D721Med (cell line): ENCODE measurements around the gene HYAL2.
"Not testable (repeated sequence)": the region's sequence is repeated elsewhere in the genome, so short reads cannot be mapped to it uniquely, and the experiment has no call there.

Experiments
- DNase-seq: peaks from one replicate; pipeline ENCODE4 v3.0.0; 2011; ENCODE audit warnings: low spot score; ENCODE audit not compliant: insufficient read length
- FAIRE-seq: peaks from 2 replicates; lab custom pipeline; 2011; peaks lifted over from hg19 to GRCh38; lab: Jason Lieb, UNC
- TF ChIP-seq, protein P1 (sequence below): IDR thresholded peaks from 2 replicates; pipeline ENCODE4 v1.5.1; 2012; ENCODE audit warnings: mild to moderate bottlenecking, control low read depth; ENCODE audit not compliant: insufficient read depth; ENCODE audit errors: missing control alignments

Gene HYAL2

DNA sequence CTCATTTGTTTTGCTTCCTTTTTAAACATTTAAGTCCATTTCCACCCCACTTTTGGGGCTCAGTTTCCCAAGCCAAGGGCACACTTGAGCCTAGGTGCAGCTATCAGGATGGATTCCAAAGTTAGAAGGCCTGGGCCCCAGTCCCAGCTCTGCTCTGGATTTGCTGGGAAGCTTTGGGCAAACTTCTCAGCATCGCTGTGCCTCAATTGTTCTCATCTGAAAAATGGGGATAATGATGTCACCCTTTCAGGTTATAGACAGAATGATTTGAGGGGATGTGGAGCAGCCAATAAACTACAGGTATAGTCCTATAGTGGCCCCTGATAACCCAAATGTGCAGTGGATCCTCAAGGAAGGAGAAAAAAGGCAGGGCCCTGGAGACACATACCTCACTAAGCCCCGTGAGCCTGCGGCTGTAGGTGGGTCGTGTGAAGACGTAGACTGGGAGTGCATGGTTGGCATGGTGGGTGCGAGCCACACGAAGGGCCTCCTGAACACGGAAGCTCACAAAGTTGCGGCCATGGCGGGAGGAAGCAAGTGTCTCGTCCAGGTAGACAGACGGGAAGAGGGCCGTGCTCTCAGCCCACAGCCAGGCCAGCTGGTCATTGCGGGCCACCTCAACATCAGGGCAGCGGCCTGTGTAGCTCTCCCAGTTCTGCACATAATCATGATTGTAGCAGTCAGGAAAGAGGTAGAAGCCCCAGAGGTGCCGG is 3.2 kb downstream of the HYAL2 start:
- FAIRE-seq (no peak), DNase-seq (no peak)
- TF ChIP-seq, protein P1, sequence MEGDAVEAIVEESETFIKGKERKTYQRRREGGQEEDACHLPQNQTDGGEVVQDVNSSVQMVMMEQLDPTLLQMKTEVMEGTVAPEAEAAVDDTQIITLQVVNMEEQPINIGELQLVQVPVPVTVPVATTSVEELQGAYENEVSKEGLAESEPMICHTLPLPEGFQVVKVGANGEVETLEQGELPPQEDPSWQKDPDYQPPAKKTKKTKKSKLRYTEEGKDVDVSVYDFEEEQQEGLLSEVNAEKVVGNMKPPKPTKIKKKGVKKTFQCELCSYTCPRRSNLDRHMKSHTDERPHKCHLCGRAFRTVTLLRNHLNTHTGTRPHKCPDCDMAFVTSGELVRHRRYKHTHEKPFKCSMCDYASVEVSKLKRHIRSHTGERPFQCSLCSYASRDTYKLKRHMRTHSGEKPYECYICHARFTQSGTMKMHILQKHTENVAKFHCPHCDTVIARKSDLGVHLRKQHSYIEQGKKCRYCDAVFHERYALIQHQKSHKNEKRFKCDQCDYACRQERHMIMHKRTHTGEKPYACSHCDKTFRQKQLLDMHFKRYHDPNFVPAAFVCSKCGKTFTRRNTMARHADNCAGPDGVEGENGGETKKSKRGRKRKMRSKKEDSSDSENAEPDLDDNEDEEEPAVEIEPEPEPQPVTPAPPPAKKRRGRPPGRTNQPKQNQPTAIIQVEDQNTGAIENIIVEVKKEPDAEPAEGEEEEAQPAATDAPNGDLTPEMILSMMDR: no peak

DNA sequence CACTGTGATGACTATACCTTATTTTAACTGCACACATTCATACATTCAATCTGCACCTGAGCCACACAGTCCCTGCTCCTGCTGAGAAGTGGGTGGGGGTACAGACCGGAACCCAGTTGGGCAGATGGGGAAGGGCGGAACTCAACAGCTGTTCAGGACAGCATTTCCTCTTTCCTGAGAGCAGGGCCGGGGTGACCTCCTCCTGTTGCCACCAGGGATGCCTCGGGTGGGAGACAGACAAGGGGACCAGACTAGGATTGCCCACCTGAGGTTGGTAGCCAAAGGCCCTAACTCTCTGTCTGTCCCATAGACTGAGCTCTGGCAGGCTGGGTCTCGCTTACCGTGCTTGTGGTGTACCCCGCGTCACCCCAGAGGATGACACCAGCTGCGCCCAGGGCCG is 3.9 kb downstream of the HYAL2 start:
- FAIRE-seq: no peak
- TF ChIP-seq, protein P1: no peak
- no peak for DNase-seq

DNA sequence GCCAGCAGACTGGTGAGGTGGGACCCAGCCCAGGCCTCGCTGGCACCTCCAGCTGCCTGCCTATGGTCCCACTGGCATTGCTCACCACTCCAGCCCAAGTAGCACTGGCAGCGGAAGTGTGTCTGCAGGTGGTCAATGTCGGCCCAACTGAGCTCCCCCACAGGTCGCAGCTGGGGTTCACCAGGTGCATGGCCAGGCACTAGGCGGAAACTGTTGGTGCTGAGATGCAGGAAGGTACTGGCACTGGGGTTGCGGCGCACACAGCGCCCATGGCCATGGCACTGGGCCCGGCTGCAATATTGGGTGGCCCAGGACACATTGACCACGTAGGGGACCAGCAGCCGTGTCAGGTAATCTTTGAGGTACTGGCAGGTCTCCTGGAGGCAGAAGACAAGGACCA is 4.4 kb downstream of the HYAL2 start:
- DNase-seq: no peak
- TF ChIP-seq, protein P1: no peak
- no peak for FAIRE-seq

DNA sequence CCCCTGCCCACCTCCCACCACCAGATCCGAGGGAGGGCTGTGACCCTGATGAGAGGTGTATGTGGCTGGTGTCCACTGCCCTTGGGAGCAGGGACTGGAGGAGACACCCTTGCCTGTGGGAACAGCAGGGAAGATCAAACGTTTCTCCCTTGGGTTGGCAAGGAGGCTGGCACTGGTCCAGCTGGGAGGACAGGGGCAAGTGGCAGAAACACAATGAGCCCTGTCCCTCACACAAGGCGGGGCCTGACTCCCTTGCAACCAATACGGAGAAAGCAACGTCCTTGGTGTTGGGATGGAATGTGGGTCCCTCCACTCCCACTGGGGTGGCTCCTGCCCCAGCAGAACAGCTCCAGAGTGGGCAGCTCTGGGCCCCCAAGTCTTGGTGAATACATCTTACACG is 5.2 kb downstream of the HYAL2 start:
- TF ChIP-seq, protein P1: no peak
- FAIRE-seq: no peak
- DNase-seq: no peak

DNA sequence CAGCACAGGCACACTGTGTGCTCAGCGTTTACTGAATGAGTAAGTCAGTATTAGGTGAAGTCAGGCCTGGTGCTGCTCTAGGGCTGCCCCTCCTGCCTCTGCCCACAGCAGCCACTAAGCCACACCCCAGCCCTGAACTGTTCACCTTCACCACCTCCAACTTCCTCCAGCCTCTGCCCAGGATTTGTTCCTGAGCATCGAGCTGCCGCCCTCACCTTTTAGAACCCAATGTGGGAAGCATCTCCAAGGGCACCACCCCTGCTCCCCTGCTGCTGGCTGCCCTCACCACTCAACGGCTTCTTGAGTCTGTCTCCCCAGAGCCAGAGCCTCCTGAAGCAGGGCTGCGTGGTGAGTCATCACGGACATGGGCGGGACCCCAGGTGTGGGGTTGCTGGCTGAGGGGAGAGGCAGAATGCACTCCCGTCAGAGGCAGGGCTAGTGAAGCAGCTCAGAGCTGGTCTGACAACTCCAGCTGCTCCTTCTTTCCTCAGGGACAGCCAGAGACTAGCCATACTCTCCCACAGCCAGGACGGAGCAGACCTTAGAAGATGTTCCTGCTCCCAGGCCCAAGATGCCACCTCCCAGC is 5.8 kb downstream of the HYAL2 start:
- FAIRE-seq (no peak), DNase-seq (no peak)
- TF ChIP-seq, protein P1: no peak

DNA sequence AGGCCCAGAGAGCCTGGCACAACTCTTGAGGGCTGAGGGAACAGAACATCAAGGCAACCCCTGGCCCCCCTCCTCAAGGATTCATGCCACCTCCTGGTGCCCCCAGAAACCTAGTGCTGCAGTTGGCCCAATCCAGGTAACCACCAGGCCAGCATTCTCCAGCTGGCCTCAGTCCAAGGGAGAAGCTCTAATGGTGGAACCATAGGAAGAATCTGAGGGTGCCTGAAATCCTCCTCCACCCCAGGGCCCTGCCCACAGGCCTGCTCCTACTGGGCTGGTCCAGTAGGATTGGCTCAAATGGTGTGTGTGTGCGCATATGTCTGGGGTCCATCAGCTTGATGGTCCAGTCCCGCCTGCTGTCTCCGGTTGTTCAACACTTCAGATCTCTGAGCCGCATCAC is 7.7 kb downstream of the HYAL2 start:
- DNase-seq: no peak
- TF ChIP-seq, protein P1: no peak
- no peak for FAIRE-seq

DNA sequence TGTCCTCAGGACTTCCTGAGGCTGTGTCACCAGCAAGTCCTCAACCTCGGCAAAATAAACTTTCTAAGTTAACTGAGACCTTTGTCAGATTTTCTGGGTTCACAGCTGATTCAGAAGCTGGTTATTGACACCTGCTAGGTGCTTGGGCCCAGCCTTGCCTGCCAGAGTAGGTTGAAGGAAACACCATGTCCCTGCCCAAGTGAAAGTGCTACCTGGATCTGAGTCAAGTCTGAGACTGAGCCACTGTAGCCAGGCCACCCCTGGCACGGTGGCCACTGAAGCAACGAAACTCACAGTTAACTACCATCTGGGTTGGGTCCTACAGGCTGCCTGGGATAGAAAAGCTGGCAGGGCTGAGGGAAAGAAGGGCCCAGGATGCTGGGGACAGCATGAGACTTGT is 8.2 kb downstream of the HYAL2 start:
- no peak for DNase-seq
- TF ChIP-seq, protein P1: no peak
- no peak for FAIRE-seq

DNA sequence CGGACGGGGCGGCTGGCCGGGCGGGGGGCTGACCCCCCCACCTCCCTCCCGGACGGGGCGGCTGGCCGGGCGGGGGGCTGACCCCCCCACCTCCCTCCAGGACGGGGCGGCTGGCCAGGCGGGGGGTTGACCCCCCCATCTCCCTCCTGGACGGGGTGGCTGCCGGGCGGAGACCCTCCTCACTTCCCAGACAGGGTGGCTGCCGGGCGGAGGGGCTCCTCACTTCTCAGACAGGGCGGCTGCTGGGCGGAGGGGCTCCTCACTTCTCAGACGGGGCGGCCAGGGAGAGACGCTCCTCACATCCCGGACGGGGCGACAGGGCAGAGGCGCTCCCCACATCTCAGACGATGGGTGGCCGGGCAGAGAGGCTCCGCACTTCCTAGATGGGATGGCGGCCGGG is 10.5 kb downstream of the HYAL2 start:
- not testable (repeated sequence) for FAIRE-seq, DNase-seq
